Measurements from ENCODE around the gene NAA38.
A peak's percentile ranks its signal among the peaks of the same experiment; 100 is the strongest.

NAA38 gene

GRCh38 chr17:7833795-7834541, 23.4 kb downstream of the NAA38 start, which contains the start of gene KDM6B:
KDM6B (plus strand) TSS chr17:7834217; CDS start chr17:7845555, 11,338 bp downstream.
- peak; percentile 67 to 90 for DNase-seq (ENCODE audit: low read depth in 1 of 2, low spot score in 1 of 2)
- in situ Hi-C loops (cut with HindIII; ENCODE audit: low pct_unique_long_range_greater_than_20kb, low sequenced_read_pairs), result no loop called here
- no peak for TF ChIP-seq JUND (IDR thresholded peaks at IDR 0.05; ENCODE audit: low read depth)

DNA sequence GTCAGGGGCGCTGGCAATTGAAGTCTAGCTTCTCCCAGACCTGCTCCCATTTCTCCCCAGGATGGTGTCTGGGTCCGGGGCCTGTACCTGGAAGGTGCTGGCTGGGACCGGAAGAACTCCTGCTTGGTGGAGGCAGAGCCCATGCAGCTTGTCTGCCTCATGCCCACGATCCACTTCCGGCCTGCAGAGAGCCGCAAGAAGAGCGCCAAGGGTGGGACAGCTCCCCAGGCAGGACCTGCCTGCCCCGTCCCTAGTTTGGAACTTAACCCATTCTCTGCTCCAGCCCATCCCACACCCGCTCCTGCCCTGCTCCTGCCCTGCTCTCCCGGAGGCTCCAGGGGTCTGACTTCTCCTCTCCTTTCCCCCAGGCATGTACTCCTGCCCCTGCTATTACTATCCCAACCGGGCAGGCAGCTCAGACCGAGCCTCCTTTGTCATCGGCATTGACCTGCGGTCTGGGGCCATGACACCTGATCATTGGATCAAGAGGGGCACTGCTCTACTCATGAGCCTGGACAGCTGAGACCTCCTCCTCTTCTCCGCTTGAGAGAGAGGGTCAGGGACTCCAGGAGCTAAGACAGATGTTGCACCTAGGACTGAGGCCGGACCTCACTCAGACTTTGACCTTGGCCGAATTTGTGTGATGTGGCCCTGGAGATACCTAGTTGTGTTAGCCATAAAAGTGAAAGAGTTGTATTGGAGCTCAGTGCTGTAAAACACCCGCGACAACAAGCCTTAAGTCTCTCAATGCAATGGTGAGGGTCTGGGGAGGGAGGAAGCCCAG, 24.2 kb downstream of the NAA38 start:
- DNase-seq (ENCODE audit: low read depth in 1 of 2, low spot score in 1 of 2), result no peak
- in situ Hi-C loops (cut with HindIII; ENCODE audit: low pct_unique_long_range_greater_than_20kb, low sequenced_read_pairs), result no loop called here
- no peak for TF ChIP-seq JUND (IDR thresholded peaks at IDR 0.05; ENCODE audit: low read depth)

DNA sequence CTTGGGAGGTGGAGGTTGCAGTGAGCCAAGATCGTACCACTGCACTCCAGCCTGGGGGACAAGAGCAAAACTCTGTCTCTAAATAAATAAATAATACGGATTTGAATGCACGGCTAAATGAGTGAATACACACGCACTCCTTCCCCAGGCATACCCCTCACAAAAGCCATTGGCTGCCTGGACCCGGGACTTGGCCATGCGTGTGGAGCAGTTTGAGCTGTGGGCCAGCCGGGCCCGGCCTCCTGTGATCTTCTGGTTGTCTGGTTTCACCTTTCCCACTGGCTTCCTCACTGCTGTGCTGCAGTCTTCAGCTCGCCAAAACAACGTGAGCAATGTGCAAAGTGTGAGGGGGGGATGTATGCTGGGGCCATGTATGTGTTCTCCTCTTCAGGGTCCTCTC, 24.9 kb downstream of the NAA38 start:
- in situ Hi-C loops (cut with HindIII; ENCODE audit: low pct_unique_long_range_greater_than_20kb, low sequenced_read_pairs), result no loop called here
- DNase-seq (ENCODE audit: low read depth in 1 of 2, low spot score in 1 of 2), result no peak
- no peak for TF ChIP-seq JUND (IDR thresholded peaks at IDR 0.05; ENCODE audit: low read depth)

GRCh38 chr17:7831233-7831632, 26.1 kb downstream of the NAA38 start:
- in situ Hi-C loops (cut with HindIII; ENCODE audit: low pct_unique_long_range_greater_than_20kb, low sequenced_read_pairs), result no loop called here
- no peak for DNase-seq (ENCODE audit: low read depth in 1 of 2, low spot score in 1 of 2)
- no peak for TF ChIP-seq JUND (IDR thresholded peaks at IDR 0.05; ENCODE audit: low read depth)

GRCh38 chr17:7830616-7831015, 26.7 kb downstream of the NAA38 start:
- in situ Hi-C loops (cut with HindIII; ENCODE audit: low pct_unique_long_range_greater_than_20kb, low sequenced_read_pairs), result no loop called here
- no peak for DNase-seq (ENCODE audit: low read depth in 1 of 2, low spot score in 1 of 2)
- TF ChIP-seq JUND (IDR thresholded peaks at IDR 0.05; ENCODE audit: low read depth), result no peak

DNA sequence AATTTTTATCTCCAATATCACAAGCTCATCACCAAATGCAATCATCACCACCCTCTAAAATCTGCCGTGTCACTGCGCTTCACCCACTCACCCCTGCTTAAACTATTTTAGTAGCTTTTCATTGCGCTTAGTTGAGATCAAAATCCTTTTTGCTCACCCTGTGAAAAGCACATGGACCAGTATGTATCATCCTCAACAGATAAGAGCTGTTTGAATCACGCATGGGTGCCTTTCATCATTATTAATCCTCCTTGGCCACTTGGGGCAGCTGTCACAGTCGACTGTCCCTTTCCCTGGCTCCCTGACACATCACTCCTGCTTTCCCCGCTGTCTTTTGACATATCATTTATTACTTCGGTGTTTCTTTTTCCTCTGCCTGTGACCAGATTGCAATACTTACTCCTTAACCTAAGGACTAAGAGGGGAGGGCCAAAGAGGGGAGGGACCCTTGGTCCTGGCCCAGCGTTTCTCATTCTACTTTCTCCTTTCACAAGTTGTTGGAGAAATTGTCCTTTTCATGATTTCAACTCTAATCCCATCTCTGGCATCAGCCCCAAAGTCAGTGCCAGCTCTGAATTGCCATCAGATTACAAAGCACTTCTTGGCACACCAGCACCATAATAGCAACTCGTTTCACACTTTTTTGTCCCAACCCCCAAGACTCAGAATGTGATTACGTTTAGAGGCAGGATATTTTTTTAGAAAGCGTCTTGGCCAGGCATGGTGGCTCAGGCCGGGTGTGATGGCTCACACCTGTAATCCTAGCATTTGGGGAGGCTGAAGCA, 32.0 kb downstream of the NAA38 start:
- in situ Hi-C loops (cut with HindIII; ENCODE audit: low pct_unique_long_range_greater_than_20kb, low sequenced_read_pairs), result no loop called here
- TF ChIP-seq JUND (IDR thresholded peaks at IDR 0.05; ENCODE audit: low read depth), result no peak
- DNase-seq (ENCODE audit: low read depth in 1 of 2, low spot score in 1 of 2), result no peak

- in situ Hi-C loops (cut with HindIII; ENCODE audit: low pct_unique_long_range_greater_than_20kb, low sequenced_read_pairs), result no loop called here
- TF ChIP-seq JUND (IDR thresholded peaks at IDR 0.05; ENCODE audit: low read depth), result no peak
- DNase-seq (ENCODE audit: low read depth in 1 of 2, low spot score in 1 of 2), result no peak
Observed at GRCh38 chr17:7824021-7824924, 33.1 kb downstream of the NAA38 start.

- TF ChIP-seq JUND (IDR thresholded peaks at IDR 0.05; ENCODE audit: low read depth), result no peak
- no peak for DNase-seq (ENCODE audit: low read depth in 1 of 2, low spot score in 1 of 2)
- in situ Hi-C loops (cut with HindIII; ENCODE audit: low pct_unique_long_range_greater_than_20kb, low sequenced_read_pairs), result no loop called here
Observed at GRCh38 chr17:7823581-7824001, 33.8 kb downstream of the NAA38 start.

DNA sequence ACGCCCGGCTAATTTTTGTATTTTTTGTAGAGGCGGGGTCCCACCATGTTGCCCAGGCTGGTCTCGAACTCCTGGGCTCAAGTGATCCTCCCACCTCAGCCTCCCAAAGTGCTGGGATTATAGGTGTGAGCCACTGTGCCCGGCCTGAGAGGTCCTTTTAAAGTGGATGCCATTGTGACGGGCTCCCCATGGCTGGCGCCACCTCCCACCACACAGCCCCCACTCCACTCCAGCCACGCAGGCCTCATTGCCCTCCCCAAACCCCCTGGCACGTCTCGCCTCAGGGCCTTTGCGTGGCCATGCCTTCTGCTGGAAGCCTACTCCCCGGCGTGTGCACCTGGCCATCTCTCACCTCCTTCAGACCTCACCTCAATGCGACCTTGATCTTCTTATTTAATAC, 35.2 kb downstream of the NAA38 start:
- no peak for TF ChIP-seq JUND (IDR thresholded peaks at IDR 0.05; ENCODE audit: low read depth)
- in situ Hi-C loops (cut with HindIII; ENCODE audit: low pct_unique_long_range_greater_than_20kb, low sequenced_read_pairs), result no loop called here

GRCh38 chr17:7820231-7820630, 37.1 kb downstream of the NAA38 start:
- no peak for DNase-seq (ENCODE audit: low read depth in 1 of 2, low spot score in 1 of 2)
- in situ Hi-C loops (cut with HindIII; ENCODE audit: low pct_unique_long_range_greater_than_20kb, low sequenced_read_pairs), result no loop called here
- TF ChIP-seq JUND (IDR thresholded peaks at IDR 0.05; ENCODE audit: low read depth), result no peak

More for the DNA sequence above, 35.2 kb downstream of the NAA38 start:
- DNase-seq (ENCODE audit: low read depth in 1 of 2, low spot score in 1 of 2), result no peak

DNA sequence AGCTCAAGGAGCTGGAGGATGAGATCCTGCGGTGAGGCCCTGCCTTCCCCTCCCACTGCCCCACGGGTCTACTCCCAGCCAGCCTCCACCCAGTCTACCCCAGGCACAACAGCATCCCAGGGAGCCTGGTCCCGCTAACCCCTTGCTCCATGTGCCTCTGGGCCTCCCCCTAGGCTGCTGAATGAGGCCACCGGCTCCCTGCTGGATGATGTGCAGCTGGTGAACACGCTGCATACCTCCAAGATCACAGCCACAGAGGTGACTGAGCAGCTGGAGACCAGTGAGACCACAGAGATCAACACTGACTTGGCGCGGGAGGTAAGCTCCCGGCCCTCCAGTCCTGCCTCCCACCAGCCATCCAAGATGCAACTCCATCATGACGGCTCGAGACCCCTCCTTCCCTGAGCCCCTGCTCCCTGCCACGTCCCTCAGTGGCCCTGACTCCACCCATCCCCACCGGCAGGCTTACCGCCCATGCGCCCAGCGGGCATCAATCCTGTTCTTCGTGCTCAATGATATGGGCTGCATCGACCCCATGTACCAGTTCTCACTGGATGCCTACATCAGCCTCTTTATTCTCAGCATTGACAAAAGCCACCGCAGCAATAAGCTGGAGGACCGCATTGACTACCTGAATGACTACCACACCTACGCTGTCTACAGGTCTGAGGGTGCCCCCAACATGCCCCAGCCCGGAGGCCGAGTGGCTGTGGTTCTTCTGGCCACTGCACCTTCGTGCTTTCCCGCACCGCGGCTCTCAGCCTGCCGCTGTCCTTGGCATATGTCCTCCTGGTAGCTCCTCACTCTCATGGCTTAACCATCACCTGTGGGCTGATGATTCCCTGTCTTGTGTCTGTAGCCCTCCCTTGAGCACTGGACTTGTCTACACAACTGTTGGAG, 38.4 kb downstream of the NAA38 start:
- in situ Hi-C loops (cut with HindIII; ENCODE audit: low pct_unique_long_range_greater_than_20kb, low sequenced_read_pairs), result no loop called here

More for the DNA sequence above, 38.4 kb downstream of the NAA38 start:
- no peak for TF ChIP-seq JUND (IDR thresholded peaks at IDR 0.05; ENCODE audit: low read depth)
- no peak for DNase-seq (ENCODE audit: low read depth in 1 of 2, low spot score in 1 of 2)

Measured in T47D (cell line).